ENCODE data around the gene PRX. TPM values are rescaled to one million over a fixed set of nuclear protein-coding genes. Genes with fewer than 3 reads are reported as not detected.

The PRX gene
- total and polyA plus RNA-seq, 4 donors, result 0.03 to 1.0 (median 0.52) TPM

DNA sequence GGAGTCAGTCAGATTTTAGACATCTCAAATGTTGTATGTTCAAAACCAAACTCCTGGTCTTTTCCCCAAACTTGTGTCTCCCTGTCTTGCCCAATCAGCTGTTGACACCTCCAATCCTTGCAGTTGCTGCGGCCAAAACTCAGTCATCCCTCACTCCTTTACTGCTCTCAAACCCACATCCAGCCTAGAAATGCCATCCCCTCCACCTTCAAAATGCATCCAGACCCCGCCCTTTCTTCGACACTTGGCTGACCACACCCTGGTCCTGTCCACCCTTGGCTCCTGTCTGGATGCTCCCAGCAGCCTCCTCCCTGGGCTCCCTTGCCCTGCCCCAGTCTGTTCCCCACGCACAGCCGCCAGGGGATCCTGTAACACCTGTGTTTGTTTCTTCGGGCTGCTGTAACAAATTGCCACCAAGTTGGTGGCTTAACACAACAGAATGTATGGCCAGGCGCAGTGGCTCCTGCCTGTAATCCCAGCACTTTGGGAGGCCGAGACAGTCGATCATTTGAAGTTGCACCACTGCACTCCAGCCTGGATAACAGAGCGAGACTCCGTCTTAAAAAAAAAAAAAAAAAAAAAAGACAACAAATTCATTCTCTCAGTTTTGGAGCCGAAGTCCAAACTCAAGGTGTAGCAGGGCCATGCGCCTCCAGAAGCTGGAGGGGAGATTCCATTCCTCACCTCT, 53.0 kb downstream of the PRX start:
- TF ChIP-seq, protein P1, sequence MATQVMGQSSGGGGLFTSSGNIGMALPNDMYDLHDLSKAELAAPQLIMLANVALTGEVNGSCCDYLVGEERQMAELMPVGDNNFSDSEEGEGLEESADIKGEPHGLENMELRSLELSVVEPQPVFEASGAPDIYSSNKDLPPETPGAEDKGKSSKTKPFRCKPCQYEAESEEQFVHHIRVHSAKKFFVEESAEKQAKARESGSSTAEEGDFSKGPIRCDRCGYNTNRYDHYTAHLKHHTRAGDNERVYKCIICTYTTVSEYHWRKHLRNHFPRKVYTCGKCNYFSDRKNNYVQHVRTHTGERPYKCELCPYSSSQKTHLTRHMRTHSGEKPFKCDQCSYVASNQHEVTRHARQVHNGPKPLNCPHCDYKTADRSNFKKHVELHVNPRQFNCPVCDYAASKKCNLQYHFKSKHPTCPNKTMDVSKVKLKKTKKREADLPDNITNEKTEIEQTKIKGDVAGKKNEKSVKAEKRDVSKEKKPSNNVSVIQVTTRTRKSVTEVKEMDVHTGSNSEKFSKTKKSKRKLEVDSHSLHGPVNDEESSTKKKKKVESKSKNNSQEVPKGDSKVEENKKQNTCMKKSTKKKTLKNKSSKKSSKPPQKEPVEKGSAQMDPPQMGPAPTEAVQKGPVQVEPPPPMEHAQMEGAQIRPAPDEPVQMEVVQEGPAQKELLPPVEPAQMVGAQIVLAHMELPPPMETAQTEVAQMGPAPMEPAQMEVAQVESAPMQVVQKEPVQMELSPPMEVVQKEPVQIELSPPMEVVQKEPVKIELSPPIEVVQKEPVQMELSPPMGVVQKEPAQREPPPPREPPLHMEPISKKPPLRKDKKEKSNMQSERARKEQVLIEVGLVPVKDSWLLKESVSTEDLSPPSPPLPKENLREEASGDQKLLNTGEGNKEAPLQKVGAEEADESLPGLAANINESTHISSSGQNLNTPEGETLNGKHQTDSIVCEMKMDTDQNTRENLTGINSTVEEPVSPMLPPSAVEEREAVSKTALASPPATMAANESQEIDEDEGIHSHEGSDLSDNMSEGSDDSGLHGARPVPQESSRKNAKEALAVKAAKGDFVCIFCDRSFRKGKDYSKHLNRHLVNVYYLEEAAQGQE (IDR thresholded peaks at IDR 0.05), result no peak
- TF ChIP-seq, protein P2, sequence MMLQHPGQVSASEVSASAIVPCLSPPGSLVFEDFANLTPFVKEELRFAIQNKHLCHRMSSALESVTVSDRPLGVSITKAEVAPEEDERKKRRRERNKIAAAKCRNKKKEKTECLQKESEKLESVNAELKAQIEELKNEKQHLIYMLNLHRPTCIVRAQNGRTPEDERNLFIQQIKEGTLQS (IDR thresholded peaks at IDR 0.05), result no peak
- TF ChIP-seq TAF1 (conservative IDR thresholded peaks at IDR 0.05), result no peak
- TF ChIP-seq, protein P3, sequence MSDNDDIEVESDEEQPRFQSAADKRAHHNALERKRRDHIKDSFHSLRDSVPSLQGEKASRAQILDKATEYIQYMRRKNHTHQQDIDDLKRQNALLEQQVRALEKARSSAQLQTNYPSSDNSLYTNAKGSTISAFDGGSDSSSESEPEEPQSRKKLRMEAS (IDR thresholded peaks at IDR 0.05), result no peak
- TF ChIP-seq NR2F2 (IDR thresholded peaks at IDR 0.05), result no peak
- no peak for TF ChIP-seq RXRA (IDR thresholded peaks at IDR 0.05)
- TF ChIP-seq FOXA2 (IDR thresholded peaks at IDR 0.05), result no peak
- TF ChIP-seq FOXA1 (IDR thresholded peaks at IDR 0.05), result no peak
- TF ChIP-seq RAD21 (IDR thresholded peaks at IDR 0.05), result no peak
- TF ChIP-seq, protein P4, sequence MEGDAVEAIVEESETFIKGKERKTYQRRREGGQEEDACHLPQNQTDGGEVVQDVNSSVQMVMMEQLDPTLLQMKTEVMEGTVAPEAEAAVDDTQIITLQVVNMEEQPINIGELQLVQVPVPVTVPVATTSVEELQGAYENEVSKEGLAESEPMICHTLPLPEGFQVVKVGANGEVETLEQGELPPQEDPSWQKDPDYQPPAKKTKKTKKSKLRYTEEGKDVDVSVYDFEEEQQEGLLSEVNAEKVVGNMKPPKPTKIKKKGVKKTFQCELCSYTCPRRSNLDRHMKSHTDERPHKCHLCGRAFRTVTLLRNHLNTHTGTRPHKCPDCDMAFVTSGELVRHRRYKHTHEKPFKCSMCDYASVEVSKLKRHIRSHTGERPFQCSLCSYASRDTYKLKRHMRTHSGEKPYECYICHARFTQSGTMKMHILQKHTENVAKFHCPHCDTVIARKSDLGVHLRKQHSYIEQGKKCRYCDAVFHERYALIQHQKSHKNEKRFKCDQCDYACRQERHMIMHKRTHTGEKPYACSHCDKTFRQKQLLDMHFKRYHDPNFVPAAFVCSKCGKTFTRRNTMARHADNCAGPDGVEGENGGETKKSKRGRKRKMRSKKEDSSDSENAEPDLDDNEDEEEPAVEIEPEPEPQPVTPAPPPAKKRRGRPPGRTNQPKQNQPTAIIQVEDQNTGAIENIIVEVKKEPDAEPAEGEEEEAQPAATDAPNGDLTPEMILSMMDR (IDR thresholded peaks at IDR 0.05; ENCODE audit: low read depth, low read length, missing input control), result no peak
- TF ChIP-seq HNF4A (conservative IDR thresholded peaks at IDR 0.05), result no peak
- Histone ChIP-seq H3K27me3 (ENCODE audit: control insufficient read depth in 4 of 4, insufficient read depth in 4 of 4, low read length in 3 of 4) (no peaks in the 10 kb centered on the region), H3K27ac (ENCODE audit: low read depth in 1 of 2, low read length in 2 of 2) (no peak overlapping the region), H3K36me3 (ENCODE audit: control insufficient read depth in 4 of 4, insufficient read depth in 3 of 4, low read depth in 1 of 4, low read length in 3 of 4) (no peaks in the 10 kb centered on the region), H3K4me3 (ENCODE audit: low read depth in 1 of 3, low read length in 3 of 3) (no peak overlapping the region), H3K9me3 (ENCODE audit: control insufficient read depth in 4 of 4, low read length in 3 of 4) (no peaks in the 10 kb centered on the region), H3K9ac (ENCODE audit: low read depth in 1 of 2, low read length in 2 of 2) (no peak overlapping the region), H3K4me1 (ENCODE audit: control insufficient read depth in 4 of 4, insufficient read depth in 4 of 4, low read length in 3 of 4) (peaks cover 0 to 14% (median 3%) of the 10 kb centered on the region in 4 donors)
- 96% methylated on average over 13 of the region's 13 CpGs for WGBS
- DNase-seq (ENCODE audit: low spot score), result no peak

DNA sequence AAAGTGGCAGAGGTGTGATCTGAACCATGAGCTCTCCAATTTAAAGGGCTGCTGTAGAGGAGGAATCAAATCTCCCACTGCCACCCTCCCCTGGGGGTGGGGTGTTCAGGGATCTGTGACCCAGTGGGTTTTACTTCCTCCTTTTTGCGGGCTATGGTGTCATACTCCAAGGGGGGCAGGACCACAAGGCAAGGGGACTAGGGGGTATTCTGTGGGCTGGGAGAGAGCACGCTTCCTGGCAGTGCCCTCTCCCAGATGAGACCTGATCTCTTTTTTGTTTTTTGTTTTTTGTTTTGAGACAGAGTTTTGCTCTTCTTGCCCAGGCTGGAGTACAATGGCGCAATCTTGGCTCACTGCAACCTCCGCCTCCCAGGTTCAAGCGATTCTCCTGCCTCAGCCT, 54.4 kb downstream of the PRX start:
- TF ChIP-seq, protein P4 (IDR thresholded peaks at IDR 0.05; ENCODE audit: low read depth, low read length, missing input control), result no peak
- TF ChIP-seq, protein P2 (IDR thresholded peaks at IDR 0.05), result no peak
- TF ChIP-seq HNF4A (conservative IDR thresholded peaks at IDR 0.05), result no peak
- no peak for TF ChIP-seq FOXA2 (IDR thresholded peaks at IDR 0.05)
- TF ChIP-seq, protein P5, sequence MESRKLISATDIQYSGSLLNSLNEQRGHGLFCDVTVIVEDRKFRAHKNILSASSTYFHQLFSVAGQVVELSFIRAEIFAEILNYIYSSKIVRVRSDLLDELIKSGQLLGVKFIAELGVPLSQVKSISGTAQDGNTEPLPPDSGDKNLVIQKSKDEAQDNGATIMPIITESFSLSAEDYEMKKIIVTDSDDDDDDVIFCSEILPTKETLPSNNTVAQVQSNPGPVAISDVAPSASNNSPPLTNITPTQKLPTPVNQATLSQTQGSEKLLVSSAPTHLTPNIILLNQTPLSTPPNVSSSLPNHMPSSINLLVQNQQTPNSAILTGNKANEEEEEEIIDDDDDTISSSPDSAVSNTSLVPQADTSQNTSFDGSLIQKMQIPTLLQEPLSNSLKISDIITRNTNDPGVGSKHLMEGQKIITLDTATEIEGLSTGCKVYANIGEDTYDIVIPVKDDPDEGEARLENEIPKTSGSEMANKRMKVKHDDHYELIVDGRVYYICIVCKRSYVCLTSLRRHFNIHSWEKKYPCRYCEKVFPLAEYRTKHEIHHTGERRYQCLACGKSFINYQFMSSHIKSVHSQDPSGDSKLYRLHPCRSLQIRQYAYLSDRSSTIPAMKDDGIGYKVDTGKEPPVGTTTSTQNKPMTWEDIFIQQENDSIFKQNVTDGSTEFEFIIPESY (IDR thresholded peaks at IDR 0.05), result no peak
- no peak for DNase-seq (ENCODE audit: low spot score)
- Histone ChIP-seq H3K27ac (ENCODE audit: low read depth in 1 of 2, low read length in 2 of 2) (no peak overlapping the region), H3K36me3 (ENCODE audit: control insufficient read depth in 4 of 4, insufficient read depth in 3 of 4, low read depth in 1 of 4, low read length in 3 of 4) (peaks cover 0 to under 1% (median 0%) of the 10 kb centered on the region in 4 donors), H3K27me3 (ENCODE audit: control insufficient read depth in 4 of 4, insufficient read depth in 4 of 4, low read length in 3 of 4) (no peaks in the 10 kb centered on the region), H3K4me1 (ENCODE audit: control insufficient read depth in 4 of 4, insufficient read depth in 4 of 4, low read length in 3 of 4) (peaks cover 0 to 14% (median 3%) of the 10 kb centered on the region in 4 donors), H3K4me3 (ENCODE audit: low read depth in 1 of 3, low read length in 3 of 3) (no peak overlapping the region), H3K9me3 (ENCODE audit: control insufficient read depth in 4 of 4, low read length in 3 of 4) (no peaks in the 10 kb centered on the region), H3K9ac (ENCODE audit: low read depth in 1 of 2, low read length in 2 of 2) (no peak overlapping the region)
- 91% methylated on average over 5 of the region's 5 CpGs for WGBS
